Peyer's patch (tissue), 4 donors: ENCODE data around the gene DDX3X.

Experiments
- POLR2A ChIP-seq, 2 donors: fragments of 450-650 bp; IDR thresholded peaks; one replicate each; pipeline ENCODE4 v1.5.1; 2017; ENCODE audit warnings: antibody characterized with exemption in 2 of 2, mild to moderate bottlenecking in 2 of 2, moderate library complexity in 2 of 2
- TF ChIP-seq, protein P1 (sequence below), 6 experiments: fragments of 450-650 bp in 4 of 6; fragments of 200-600 bp in 2 of 6; sonication (generic) in 1 of 6; IDR thresholded peaks; one replicate each; pipeline ENCODE4 v1.5.1; 2017 to 2019; ENCODE audit warnings: antibody characterized with exemption in 6 of 6, mild to moderate bottlenecking in 3 of 6, moderate library complexity in 1 of 6

DNA sequence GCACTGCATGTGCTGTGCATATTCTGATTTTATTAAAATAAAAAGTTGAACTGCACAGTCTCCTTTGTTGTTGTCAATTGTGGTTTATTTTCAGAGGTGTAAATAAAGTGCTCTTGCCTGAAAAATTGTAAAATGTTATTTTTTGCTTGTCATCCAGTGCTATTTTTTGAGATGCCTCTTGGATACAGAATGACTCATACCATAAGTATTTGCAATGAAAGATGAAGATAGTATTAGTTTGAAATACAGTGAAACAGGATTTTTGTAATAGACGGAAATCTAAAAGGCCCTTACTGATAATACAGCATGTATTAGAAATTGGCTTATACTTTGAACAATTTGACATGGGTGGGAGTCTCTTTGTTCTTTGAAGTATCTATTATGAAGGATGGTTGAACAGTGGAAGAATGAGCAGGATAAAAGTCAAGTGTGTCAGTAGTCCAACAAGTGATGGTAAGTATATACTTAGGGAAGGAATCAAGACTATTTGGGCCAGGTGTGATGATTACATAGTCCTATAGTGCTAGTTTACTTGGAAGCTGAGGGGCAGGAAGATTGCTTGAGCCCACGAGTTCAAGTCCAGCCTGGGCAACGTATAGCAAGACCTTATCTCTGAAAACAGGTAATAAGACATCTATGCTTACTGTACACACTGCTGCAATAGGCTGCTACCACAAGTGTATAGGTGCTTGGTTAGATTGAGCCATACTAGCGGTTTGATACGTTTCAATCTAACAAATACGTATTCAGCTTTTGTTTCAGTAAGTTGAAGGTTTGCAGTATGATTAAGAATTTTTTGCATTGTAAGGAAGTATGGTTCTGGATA is 16.4 kb downstream of the DDX3X start:
- TF ChIP-seq, protein P1, sequence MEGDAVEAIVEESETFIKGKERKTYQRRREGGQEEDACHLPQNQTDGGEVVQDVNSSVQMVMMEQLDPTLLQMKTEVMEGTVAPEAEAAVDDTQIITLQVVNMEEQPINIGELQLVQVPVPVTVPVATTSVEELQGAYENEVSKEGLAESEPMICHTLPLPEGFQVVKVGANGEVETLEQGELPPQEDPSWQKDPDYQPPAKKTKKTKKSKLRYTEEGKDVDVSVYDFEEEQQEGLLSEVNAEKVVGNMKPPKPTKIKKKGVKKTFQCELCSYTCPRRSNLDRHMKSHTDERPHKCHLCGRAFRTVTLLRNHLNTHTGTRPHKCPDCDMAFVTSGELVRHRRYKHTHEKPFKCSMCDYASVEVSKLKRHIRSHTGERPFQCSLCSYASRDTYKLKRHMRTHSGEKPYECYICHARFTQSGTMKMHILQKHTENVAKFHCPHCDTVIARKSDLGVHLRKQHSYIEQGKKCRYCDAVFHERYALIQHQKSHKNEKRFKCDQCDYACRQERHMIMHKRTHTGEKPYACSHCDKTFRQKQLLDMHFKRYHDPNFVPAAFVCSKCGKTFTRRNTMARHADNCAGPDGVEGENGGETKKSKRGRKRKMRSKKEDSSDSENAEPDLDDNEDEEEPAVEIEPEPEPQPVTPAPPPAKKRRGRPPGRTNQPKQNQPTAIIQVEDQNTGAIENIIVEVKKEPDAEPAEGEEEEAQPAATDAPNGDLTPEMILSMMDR (IDR thresholded peaks at IDR 0.05): no peak
- no peak for TF ChIP-seq POLR2A (IDR thresholded peaks at IDR 0.05)
